Activated CD4-positive, alpha-beta T cell treated with anti-CD3 and anti-CD28 coated beads for 48 hours (primary cell): Measurements from ENCODE around the gene FITM1.

Experiments used
- DNase-seq: peaks from one replicate; pipeline ENCODE4 v3.0.0-alpha.2; 2020

The FITM1 gene

DNA sequence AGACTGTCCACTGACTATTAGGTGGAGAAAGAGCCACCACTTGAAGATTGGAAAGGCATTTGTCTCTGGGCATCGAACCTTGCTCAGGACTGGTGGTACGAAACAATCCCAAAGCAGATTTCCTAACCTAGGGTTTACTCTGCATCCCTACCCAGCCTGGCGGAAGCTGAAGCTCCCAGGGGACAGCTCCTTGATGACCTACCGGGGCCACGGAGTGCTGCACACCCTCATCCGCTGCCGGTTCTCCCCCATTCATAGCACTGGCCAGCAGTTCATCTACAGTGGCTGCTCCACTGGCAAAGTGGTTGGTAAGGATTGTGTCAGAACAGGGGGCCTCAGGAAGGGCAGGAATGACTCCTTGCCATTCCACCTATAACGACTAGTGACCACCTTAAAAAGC, 9.2 kb upstream of the FITM1 start:
- DNase-seq, result no peak

DNA sequence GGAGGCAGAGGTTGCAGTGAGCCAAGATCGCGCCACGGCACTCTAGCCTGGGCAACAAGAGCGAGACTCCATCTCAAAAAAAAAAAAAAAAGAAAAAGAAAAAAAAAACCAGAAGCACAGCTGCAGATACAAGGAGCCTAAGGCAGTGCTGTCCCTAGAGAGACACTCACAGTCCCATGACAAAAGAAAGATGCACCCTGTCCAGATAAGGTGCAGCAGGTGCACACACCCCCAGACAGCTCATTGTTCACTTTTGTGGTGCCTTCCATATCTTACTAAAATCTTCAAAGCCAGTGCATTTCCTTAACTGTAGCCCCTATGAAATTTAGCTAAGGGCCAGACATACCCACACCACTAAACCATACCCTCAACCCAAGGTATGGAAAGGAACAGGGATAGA, 8.0 kb upstream of the FITM1 start:
- no peak for DNase-seq

DNA sequence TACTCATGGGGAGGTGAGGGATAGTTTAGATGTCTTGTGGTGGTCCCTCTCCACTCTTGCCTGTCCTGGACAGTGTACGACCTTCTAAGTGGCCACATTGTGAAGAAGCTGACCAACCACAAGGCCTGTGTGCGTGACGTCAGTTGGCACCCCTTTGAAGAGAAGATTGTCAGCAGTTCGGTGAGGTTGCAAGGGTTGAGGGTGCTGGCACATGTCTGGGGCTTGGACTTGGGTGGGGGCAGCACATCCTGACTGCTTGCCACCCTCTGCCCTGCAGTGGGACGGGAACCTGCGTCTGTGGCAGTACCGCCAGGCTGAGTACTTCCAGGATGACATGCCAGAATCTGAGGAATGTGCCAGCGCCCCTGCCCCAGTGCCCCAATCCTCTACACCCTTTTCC, 7.6 kb upstream of the FITM1 start:
- no peak for DNase-seq

DNA sequence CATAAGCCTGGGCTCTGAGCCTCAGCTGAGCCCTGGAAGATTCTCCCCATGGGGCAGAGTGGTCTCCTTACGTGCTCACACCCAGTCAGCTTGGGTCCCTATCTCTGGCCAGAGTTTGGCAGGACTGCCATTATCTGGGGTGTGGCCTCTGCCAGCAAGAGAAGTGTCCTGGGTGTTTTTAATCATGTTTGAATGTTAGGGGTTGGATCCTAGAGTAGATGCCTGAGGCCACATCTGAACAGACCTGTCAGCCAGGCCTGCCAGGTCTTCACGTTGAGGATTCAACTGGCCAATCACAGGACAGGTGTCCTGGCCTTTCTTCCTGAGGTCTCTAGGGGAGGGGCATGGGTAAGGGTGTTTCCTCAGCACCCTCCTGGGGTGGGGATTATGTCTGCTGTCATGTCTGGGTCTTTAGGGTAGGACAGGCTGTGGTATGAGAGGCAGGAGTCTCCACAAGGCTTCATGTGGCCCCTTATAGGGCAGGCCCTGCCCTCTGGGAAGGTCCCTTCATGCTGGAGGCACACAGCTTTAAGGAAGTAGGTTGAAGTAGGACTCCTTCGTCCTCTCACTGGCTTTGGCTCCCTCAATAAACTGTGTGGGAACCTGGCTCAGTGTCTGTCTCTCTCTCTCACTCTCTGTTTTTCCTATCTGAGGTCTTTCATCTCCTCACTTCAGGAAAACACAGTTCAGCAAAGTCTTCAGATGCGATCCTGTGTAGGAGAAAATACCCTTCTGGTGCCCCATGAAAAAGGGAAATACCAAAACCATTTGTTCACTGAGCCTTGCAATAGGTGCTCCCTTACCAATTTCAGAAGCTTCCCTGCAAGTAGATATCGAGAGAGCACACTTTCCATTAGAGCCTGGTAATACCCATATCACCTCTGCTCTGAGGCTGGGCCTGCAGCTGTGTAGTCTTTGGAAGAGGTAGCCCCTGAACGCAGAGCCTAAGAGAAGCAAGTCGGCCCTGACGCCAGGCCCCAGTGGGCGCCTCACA, 6.7 kb upstream of the FITM1 start:
- no peak for DNase-seq

DNA sequence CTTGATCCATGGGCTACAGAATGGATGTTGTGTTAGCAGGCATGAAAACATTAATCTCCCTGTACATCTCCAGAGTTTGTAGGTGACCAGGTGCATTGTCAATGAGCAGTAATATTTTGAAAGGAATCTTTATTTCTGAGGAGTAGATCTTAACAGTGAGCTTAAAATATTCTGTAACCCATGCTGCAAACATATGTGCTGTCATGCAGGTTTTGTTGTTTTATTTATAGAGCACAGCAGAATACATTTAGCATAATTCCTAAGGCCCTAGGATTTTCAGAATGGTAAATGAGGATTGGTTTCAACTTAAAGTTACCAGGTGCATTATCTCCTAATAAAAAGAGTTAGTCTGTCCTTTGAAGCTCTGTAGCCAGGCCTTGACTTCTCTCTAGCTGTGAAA, 3.5 kb upstream of the FITM1 start:
- no peak for DNase-seq

DNA sequence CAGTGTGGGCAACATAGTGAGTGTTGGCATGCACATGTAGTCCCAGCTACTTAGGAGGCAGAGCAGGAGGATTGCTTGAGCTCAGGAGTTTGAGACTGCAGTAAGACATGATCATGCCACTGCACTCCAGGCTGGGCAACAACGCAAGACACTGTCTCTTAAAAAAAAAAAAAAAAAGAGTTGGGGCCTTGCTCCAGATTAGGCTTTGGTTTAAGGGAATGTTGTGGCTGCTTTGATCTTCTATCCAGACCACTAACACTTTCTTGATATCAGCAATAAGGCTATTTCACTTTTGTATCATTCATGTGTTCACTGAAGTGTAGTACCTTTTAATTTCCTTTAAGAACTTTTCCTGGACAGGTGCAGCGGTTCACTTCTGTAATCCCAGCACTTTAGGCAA, 2.8 kb upstream of the FITM1 start:
- no peak for DNase-seq

DNA sequence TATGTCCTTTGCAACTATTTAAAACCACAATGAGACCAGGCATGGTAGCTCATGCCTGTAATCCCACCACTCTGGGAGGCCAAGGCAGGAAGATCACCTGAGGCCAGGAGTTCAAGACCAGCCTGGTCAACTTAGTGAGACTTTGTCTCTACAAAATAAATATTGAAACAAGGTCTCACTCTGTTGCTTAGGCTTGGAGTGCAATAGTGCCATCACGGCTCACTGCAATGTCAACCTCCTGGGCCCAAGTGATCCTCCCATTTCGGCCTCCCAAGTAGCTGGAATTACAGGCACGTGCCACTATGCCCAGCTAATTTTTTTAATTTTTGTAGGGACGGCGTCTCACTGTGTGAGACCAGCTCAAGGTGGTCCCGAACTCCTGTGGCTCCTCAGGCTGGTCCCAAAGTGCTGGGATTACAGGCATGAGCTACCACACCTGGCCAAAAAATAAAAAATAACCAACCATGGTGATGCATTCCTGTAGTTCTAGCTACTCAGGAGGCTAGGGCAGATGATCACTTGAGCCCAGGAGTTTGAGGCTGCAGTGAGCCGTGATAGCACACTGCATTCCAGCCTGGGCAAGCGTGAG, 955 bp upstream of the FITM1 start:
- no peak for DNase-seq

DNA sequence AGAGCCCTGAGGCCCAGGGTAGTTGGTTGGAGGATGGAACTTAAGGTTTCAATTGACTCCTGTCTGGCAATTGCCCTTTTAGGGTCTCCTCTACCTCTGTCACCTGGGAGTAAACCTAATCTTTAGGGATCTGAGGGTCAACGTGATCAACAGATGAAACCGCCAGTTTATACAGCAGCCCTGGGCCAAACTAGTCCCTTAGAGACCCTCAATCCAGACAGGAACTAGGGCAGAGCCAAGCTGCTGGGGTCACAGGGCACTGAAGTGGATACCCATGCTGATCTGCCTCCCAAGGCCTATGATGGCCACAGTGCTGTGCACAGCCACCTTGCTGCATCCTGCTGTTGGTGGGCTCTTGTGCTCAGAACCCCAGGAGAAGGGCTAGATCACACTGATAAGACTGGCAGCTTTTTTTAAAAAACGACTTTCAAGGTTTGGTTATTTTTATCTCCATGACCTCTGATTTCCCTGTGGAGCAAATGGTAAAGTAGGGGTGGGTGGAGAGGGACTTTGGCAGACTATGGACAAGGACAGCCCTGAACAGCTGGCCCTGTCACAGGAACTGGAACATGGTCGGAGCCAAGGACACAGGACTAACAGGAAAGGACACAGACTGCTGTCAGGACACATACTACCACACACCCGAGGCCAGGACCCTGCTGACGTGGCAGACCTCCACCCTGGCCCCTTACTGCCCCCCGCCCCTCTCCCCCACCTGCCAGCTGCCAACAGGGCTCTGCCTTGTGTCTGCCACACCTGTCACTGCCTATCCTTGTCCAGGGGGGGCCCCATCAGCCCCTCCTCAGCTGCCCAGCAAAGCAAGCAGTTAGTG, 474 bp downstream of the FITM1 start:
- no peak for DNase-seq

DNA sequence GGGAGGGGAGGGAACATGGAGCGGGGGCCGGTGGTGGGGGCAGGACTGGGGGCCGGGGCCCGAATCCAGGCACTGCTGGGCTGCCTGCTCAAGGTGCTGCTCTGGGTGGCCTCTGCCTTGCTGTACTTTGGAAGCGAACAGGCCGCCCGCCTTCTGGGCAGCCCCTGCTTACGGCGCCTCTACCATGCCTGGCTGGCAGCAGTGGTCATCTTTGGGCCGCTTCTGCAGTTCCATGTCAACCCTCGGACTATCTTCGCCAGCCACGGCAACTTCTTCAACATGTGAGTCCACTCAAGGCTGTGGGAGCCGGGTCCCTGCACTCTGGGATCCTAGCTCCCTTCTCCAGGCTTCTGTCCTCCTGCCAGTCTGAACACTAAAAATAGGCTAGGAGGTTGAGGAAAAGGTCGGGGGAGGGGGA, 1.1 kb downstream of the FITM1 start:
- no peak for DNase-seq

DNA sequence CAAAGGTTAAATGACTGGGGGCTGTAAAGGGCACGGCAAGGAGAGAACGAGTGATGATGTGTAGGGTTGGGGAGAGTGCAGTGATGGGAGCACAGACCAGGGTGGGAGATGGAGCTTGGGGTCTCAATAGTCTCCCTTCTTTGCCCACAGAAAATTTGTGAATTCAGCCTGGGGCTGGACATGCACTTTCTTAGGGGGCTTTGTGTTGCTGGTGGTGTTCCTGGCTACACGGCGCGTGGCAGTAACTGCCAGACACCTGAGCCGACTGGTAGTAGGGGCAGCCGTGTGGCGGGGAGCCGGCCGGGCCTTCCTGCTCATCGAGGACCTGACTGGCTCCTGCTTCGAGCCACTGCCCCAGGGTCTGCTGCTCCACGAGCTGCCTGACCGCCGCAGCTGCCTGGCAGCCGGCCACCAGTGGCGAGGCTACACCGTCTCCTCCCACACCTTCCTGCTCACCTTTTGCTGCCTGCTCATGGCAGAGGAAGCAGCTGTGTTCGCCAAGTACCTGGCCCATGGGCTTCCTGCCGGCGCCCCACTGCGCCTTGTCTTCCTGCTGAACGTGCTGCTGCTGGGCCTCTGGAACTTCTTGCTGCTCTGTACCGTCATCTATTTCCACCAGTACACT, 1.7 kb downstream of the FITM1 start:
- peak; percentile 34 for DNase-seq

DNA sequence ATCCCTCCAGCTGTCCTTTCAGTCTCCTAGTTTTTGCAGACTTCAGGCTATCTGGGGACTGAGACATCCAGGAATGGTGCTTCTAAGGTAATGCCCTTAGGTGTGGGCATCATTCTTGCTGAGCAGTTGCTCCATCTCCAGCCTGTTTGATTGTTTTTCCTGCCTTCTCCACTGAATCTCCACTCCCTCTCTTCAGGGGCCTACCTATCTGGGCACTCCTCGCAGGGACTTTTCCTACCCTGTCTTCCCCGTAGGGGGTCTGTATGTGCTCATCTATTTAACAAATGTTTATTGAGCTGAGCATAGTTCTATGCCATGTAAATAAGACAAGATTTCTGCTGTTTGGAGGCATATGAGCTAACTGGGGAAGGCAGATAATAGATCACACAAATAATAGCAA, 2.5 kb downstream of the FITM1 start:
- no peak for DNase-seq

DNA sequence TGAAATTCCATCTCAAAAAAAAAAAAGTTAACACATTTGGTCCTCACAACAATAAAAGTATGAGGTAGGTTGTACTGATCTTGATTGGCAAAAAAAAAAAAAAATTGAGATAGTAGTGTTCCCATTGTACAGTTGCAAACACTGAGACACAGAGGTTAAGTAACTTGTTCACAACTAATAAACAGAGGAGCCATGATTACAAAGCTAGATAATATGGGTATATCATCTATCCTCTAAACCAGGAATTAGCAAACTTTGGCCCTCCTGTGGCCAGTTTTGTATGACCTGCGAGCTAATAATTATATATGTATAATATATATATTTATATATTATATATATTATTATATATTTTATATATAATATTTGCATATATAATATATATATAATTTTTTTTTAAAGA, 3.3 kb downstream of the FITM1 start:
- no peak for DNase-seq

DNA sequence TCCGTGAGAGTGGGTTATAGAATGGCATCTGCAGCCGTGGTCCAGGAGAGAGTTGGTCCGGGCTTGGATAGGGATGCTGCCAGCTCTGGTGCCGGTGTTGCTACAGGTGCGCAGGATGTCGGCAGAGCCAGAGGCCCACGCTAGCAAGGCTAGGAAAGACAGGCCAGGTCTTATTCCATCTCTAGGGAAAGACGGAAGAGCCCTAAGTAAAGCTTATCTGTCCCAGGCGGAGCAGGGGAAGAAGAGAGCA, 5.0 kb downstream of the FITM1 start:
- peak; percentile 24 for DNase-seq

DNA sequence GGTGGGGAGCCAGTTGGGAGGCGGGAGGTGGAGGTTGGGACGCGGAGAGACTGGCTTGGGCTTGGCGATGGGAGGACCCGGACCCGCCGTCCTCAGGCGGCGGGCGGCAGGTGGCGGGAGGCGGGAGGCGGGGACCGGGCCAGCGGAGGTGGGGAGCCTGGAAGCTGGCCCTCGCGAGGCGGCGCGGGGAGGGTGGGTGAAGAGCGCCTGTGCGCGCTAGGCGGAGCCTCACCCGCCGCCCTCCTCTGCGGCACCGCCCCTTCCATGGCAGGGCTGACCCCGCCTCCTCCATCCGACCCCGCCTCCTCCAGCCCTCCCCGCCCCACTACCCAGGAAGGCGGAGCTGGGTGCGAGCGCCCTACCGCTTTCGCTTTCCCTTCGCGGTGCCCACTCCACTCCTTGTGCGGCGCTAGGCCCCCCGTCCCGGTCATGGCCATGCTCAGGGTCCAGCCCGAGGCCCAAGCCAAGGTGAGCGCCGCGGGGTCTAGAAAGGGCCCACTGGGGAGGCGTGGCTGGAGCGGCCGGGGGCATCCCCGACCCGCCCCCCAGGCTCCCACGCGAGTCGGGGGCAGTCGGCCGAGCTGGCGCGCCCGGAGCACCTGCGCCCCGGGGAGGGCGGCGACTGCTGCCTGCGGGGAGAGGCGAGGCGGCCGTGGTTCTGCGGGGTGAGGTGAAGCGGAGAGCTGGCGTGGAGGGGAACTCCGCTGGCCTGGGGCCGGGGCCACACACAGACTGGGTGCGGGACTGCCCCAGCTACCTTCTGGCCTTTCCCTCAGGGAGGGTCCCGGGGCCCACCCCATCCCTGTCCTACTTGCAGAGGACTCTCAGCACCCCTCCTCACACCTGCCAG, 5.6 kb downstream of the FITM1 start, which contains the start of gene PSME1:
TSS of gene PSME1 (plus strand) at position 361 of the 850 bp plus-strand sequence. CDS start at position 430, 69 bp downstream.
- peak; percentile 95 for DNase-seq

DNA sequence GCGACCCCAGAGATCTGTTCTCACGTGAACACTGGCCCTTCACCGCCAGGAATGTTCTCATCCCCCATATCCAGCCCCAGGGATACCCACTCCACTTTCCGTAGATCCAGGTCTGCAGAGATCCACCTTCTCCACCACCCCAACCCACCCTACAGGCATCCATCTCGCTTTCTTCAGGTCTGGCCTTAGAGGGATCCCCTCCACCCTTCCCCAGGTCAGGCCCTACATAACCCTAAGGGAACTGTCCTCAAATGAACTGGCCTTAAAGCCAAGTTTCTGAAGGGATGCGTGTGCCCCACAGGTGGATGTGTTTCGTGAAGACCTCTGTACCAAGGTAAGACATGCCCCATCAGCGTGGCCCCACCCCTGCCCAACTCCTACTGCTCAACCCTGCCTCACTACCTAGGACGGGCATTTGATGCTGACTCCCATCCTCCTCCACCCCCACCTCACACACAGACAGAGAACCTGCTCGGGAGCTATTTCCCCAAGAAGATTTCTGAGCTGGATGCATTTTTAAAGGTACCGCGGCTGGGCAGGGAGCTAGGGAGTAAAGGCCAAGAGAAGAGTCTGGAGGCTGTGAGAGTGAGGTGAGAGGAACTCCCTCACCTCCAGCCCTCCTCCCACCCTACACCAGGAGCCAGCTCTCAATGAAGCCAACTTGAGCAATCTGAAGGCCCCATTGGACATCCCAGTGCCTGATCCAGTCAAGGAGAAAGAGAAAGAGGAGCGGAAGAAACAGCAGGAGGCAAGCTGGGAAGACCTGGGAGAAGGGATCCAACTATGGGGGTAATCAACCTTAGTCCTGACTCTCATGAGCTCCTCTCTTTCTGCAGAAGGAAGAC, 6.4 kb downstream of the FITM1 start:
- peak; percentile 39 for DNase-seq

DNA sequence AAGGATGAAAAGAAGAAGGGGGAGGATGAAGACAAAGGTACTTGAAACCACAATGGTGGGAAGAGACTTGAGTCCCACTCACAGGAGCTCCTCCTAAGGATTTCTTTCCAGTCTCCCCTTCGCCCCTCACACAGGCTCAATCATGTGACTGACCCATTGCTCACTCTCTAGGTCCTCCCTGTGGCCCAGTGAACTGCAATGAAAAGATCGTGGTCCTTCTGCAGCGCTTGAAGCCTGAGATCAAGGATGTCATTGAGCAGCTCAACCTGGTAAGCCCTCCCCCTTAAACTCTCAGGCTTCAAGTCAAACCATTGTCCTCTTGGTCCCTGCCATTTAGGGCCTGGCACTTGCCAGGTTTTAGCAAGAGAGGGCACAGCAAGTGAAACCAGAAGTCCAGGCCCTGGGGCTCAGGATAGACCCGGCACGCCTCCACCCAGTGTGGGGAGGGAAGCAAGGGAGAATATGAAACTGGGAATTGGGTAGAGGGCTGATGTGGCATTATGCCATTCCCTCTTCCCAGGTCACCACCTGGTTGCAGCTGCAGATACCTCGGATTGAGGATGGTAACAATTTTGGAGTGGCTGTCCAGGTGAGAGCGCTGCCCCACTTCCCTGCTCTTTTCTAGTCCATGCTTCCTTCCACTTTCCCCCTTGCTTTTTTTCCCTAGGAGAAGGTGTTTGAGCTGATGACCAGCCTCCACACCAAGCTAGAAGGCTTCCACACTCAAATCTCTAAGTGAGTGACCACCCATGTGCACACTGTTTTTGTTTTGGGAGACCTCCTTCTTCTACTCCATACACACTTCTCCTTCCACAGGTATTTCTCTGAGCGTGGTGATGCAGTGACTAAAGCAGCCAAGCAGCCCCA, 7.3 kb downstream of the FITM1 start:
- no peak for DNase-seq

DNA sequence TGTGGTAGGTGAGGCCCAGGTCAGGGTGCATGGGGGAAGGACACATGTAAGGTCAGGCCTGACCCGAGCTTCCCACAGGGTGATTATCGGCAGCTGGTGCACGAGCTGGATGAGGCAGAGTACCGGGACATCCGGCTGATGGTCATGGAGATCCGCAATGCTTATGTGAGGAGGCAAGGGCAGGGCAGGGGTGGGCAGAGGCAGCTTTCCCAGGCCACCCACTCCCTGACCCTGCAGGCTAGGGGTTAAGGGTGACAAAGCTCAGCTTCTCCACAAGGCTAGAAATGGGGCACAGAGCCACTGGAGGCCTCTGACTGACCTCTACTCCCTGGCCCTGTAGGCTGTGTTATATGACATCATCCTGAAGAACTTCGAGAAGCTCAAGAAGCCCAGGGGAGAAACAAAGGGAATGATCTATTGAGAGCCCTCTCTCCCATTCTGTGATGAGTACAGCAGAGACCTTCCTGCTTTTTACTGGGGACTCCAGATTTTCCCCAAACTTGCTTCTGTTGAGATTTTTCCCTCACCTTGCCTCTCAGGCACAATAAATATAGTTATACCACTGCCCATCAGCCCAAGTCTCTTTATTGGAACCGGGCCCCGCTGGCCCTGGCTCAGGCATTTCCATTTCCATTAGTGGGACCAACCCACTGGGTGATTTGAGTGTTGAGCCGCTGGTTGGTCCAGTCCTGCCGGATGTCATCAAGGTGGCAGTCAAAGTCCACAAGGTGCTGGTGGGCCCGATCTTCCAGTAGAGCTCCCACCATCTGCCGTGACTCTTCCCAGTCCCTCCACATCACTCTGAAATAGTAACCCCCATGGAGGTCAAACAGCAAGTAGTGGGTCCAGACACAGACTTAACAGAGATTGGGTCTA, 8.2 kb downstream of the FITM1 start:
- no peak for DNase-seq

DNA sequence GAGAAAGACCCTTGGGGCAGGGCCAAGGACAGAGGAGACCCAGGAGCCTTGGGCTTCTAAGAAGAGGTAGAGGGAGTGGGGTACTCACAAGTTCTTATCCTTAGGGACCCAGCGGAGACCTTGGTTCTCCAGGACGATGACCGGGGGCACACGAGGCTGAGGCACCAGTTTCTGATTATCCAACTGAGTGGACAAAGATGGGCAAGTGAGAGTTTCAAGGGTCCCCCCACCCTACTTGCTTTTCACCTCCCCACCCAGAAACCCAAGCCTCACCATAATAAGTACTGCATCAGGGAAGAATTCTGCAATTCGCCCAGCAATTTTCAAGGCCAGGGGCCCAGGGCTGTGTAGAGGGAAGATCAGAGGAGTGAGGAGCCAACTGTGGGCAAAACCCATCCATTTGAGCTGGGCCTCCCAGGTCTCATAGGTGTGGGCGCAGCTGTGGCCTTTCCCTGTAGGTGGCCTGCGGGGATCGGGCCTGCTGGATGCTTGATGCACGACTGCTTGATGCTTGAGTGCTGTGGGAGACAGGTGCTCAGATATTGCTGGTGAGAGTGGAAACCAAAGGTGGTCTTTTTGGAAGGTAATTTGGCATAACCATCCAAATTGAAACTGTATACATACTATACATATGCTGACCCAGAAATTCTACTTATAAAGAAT, 8.9 kb downstream of the FITM1 start:
- peak; percentile 55 for DNase-seq
